K562 (cell line): ENCODE data around the gene RAI1.

Source experiments
- CTCF ChIP-seq, 3 experiments: IDR thresholded peaks in 2 of 3; conservative IDR thresholded peaks in 1 of 3; 2 replicates each; pipeline ENCODE4 v1.5.1; 2011 to 2012; ENCODE audit warnings: low read length in 3 of 3, mild to moderate bottlenecking in 3 of 3, control low read depth in 2 of 3, improper control_type of control experiment in 1 of 3, inconsistent platforms in 1 of 3, low read depth in 1 of 3, mixed read lengths in 1 of 3, moderate library complexity in 1 of 3; ENCODE audit not compliant: insufficient read depth in 2 of 3
- MXI1 ChIP-seq: IDR thresholded peaks from 2 replicates; pipeline ENCODE4 v1.6.1; 2011; ENCODE audit warnings: low read depth, mild to moderate bottlenecking, improper control_type of control experiment, low read length
- PCBP2 ChIP-seq: fragments of 200-400 bp; formaldehyde crosslinking; IDR thresholded peaks from 2 replicates; pipeline ENCODE4 v1.6.1; 2018; ENCODE audit warnings: low read length, low read depth, mild to moderate bottlenecking, moderate library complexity; ENCODE audit not compliant: poor library complexity, severe bottlenecking
- PTTG1 ChIP-seq: fragments of 450-650 bp; IDR thresholded peaks from 2 replicates; pipeline ENCODE4 v1.6.1; 2016; ENCODE audit warnings: low read depth, mild to moderate bottlenecking, missing genetic modification characterization, missing compliant biosample characterization
- RBBP5 ChIP-seq: fragments of 200-600 bp; sonication (generic); IDR thresholded peaks from 2 replicates; pipeline ENCODE4 v1.6.1; 2012; ENCODE audit warnings: borderline replicate concordance, mild to moderate bottlenecking, low read length, control low read depth, inconsistent platforms; ENCODE audit not compliant: insufficient read depth, poor library complexity, severe bottlenecking
- RFX5 ChIP-seq: IDR thresholded peaks from 2 replicates; pipeline ENCODE4 v1.6.1; 2011; ENCODE audit warnings: low read depth, mild to moderate bottlenecking, improper control_type of control experiment, low read length
- SIN3A ChIP-seq, 2 experiments: fragments of 150-350 bp in 1 of 2; IDR thresholded peaks; 2 replicates each; pipeline ENCODE4 v1.6.1; 2011 to 2016; ENCODE audit warnings: borderline replicate concordance in 2 of 2, low read depth in 2 of 2, low read length in 2 of 2, mild to moderate bottlenecking in 2 of 2, moderate library complexity in 2 of 2; ENCODE audit not compliant: control insufficient read depth in 1 of 2
- STAT5A ChIP-seq: IDR thresholded peaks from 2 replicates; pipeline ENCODE4 v1.6.1; 2012; ENCODE audit warnings: low read length, inconsistent platforms, borderline replicate concordance
- USF2 ChIP-seq: sonication (generic); formaldehyde crosslinking; IDR thresholded peaks from 2 replicates; pipeline ENCODE4 v1.5.0; 2020; ENCODE audit warnings: missing genetic modification reagents
- ZFP91 ChIP-seq: sonication (generic); formaldehyde crosslinking; IDR thresholded peaks from 2 replicates; pipeline ENCODE4 v1.8.0; 2022; ENCODE audit warnings: mild to moderate bottlenecking, missing genetic modification reagents
- ZNF695 ChIP-seq: fragments of 450-650 bp; formaldehyde crosslinking; IDR thresholded peaks from 2 replicates; pipeline ENCODE4 v1.4.0; 2020; ENCODE audit warnings: mild to moderate bottlenecking, moderate library complexity

GRCh38 chr17:17698371-17698770 lies 17.1 kb downstream of the RAI1 start:
- TF ChIP-seq ZFP91 (no peak), RBBP5 (no peak), MXI1 (no peak), RFX5 (no peak), PTTG1 (no peak), CTCF (IDR thresholded peaks at IDR 0.05 in 2 of 3, conservative IDR thresholded peaks at IDR 0.05 in 1 of 3; ENCODE audit: insufficient read depth in 2 of 3, low read depth in 1 of 3, low read length in 3 of 3) (no peak), PCBP2 (no peak), ZNF695 (CRISPR knock-in tag) (no peak), SIN3A (IDR thresholded peaks at IDR 0.05; ENCODE audit: borderline replicate concordance in 2 of 2, control insufficient read depth in 1 of 2, low read depth in 2 of 2, low read length in 2 of 2) (no peak), USF2 (no peak), STAT5A (no peak)
